ENCODE measurements around the gene TM9SF1.
"Not testable (repeated sequence)": the region's sequence is repeated elsewhere in the genome, so short reads cannot be mapped to it uniquely, and the experiment has no call there.

The TM9SF1 gene

DNA sequence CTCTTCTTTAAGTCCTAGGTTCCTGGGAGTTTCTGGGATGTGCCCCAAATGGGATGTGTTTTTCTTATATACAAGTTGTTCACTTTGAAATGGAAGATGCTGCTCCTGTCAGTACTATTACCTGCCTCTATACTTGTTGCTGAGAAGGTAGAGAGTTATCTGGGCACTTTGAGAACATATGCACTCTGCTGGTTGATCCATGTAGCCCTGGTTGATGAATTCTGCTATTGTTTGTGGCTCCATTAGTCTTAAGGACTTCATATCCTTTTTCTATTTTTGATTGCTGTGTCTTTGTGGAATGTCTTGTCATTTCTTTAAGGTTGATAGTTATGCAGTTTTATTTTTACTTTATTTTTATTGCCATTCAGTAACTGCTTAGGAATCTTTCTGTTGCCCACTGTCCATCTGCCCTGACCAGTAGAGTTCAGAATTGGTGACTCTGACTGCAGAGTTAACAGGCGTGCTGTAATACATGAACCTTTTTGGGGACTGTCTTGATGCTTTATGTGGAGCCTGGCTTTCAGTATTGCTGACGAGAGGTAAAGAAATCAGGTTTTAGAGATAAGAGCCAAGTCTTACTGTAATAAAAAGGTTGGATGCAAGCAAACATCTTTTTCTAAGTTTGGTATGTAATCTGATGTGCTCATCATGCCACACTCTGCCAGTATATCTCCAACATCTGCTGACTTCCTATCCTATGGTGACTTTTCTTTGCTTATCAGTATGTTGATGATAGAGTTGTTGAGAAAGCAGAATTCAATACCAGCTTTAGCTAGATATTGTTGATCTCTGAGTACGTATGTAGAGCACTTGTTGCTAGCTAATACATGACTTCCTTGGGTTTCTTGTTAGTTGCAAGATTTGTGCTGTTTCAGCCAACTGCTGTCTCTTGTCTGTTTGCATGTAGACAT lies 39.1 kb upstream of the TM9SF1 start:
- Histone ChIP-seq H3K4me3 (ENCODE audit: low read length) (no peak overlapping the region), H3K9ac (ENCODE audit: low read length) (no peak overlapping the region), H3K4me1 (ENCODE audit: control insufficient read depth, low read depth, low read length) (peaks cover 7% of the 10 kb centered on the region), H3K27ac (ENCODE audit: low read length) (no peak overlapping the region), H3K27me3 (ENCODE audit: control insufficient read depth, insufficient read depth, low read length) (no peaks in the 10 kb centered on the region), H3K36me3 (ENCODE audit: control insufficient read depth, low read depth, low read length) (peaks cover 35% of the 10 kb centered on the region), H3K9me3 (ENCODE audit: control insufficient read depth, low read depth, low read length) (no peaks in the 10 kb centered on the region)

DNA sequence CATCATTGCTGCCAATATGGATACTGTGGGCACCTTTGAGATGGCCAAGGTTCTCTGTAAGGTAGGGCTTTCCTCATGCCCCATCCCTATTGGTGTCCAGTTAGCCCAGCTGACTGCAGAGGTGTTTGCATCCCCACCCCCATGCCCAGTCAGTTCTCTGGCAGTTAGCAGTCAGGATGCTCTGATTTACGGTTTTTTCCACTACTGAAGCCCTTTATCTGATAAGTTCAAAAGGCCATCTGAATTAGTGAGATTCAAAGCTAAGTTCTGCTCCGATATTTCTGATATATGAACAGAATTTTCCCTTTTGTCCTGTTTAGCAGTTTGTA lies 38.3 kb upstream of the TM9SF1 start:
- Histone ChIP-seq H3K27me3 (ENCODE audit: control insufficient read depth, insufficient read depth, low read length) (no peaks in the 10 kb centered on the region), H3K9me3 (ENCODE audit: control insufficient read depth, low read depth, low read length) (no peaks in the 10 kb centered on the region), H3K36me3 (ENCODE audit: control insufficient read depth, low read depth, low read length) (peaks cover 27% of the 10 kb centered on the region), H3K27ac (ENCODE audit: low read length) (peak overlapping the region; percentile 66), H3K9ac (ENCODE audit: low read length) (peak overlapping the region; percentile 79), H3K4me3 (ENCODE audit: low read length) (peak overlapping the region; percentile 93), H3K4me1 (ENCODE audit: control insufficient read depth, low read depth, low read length) (peaks cover 7% of the 10 kb centered on the region)

DNA sequence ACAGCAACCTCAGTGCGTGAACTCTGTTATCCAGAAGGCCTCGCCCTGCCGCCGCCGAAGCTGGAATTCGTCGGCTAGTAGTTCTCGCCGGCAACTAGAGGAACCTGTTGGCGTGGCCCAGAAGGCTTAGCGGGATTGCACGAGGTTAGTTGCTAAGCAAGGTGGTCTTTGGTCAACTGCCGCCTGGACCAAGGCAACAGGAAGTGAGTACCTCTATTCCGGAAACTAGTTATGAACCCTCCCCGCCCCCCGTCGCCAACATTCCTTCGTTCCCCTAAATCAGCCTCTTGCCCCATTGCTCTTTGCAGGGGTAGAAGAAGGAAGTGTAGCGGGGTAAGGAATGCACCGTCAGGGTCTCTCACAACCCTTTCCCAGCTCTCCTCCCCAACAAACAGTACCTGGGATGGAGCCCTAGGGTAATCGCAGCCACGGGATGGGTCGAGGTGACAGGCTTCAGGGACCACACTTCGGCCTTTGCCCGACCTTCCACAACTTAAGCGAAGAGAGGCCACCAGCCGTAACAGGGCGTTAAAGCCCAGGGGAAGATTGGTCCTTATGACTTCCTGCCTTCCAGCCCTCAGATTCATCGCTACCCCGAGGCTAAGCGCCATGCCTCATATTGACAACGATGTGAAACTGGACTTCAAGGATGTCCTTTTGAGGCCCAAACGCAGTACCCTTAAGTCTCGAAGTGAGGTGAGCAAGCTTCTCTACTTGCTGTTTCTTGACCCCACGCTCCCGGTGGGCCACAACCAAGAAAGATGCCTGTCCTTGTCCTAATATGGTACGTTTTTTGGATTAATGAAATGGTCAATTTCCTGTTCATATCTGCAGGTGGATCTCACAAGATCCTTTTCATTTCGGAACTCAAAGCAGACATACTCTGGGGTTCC lies 37.6 kb upstream of the TM9SF1 start, which contains the start of gene GMPR2:
GMPR2 (plus strand) TSS at position 285 of the 893 bp plus-strand sequence; CDS start at position 610, 325 bp downstream.
- H3K4me1 ChIP-seq (ENCODE audit: control insufficient read depth, low read depth, low read length): peaks cover 7% of the 10 kb centered on the region
- no peaks in the 10 kb centered on the region for H3K27me3 ChIP-seq (ENCODE audit: control insufficient read depth, insufficient read depth, low read length)
- H3K9me3 ChIP-seq (ENCODE audit: control insufficient read depth, low read depth, low read length): no peaks in the 10 kb centered on the region
- peaks cover 24% of the 10 kb centered on the region for H3K36me3 ChIP-seq (ENCODE audit: control insufficient read depth, low read depth, low read length)
- H3K9ac ChIP-seq (ENCODE audit: low read length): peak within 1 kb of the TSS; percentile 79
- H3K4me3 ChIP-seq (ENCODE audit: low read length): peak within 1 kb of the TSS; percentile 93
- peak within 1 kb of the TSS; percentile 72 for H3K27ac ChIP-seq (ENCODE audit: low read length)

DNA sequence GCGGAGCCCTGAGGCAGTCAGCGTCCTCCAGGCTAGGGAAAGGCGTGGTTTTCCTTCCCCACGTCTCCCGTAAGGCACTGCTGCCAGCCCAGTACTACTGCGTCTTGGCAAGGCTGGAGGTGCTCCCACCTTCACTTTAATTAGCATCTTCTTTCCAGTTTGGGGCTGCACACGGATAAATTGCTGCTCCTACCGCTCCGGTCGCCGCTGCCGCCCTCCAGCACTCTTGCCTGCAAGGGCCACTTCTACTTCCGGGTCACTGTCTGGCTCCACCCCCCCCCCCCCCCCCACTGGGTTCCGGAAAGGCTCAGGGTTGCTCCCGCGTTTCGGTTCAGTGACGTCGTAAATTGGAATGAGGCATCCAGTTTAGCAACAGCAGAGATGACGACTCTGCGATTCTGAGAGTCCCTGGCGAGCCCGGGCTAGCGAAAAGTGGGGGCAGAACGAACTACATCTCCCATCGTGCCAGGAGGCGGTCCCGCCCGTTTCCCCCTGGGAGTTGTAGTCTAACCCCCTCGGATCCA lies 36.9 kb upstream of the TM9SF1 start, which contains the start of gene NEDD8:
NEDD8 (minus strand) TSS at position 247 of the 524 bp plus-strand sequence; CDS start at position 147, 100 bp downstream.
- Histone ChIP-seq H3K4me1 (ENCODE audit: control insufficient read depth, low read depth, low read length) (peaks cover 7% of the 10 kb centered on the region), H3K36me3 (ENCODE audit: control insufficient read depth, low read depth, low read length) (peaks cover 17% of the 10 kb centered on the region), H3K9me3 (ENCODE audit: control insufficient read depth, low read depth, low read length) (no peaks in the 10 kb centered on the region), H3K4me3 (ENCODE audit: low read length) (peak within 1 kb of the TSS; percentile 93), H3K9ac (ENCODE audit: low read length) (peak within 1 kb of the TSS; percentile 79), H3K27ac (ENCODE audit: low read length) (peak within 1 kb of the TSS; percentile 72), H3K27me3 (ENCODE audit: control insufficient read depth, insufficient read depth, low read length) (no peaks in the 10 kb centered on the region)

DNA sequence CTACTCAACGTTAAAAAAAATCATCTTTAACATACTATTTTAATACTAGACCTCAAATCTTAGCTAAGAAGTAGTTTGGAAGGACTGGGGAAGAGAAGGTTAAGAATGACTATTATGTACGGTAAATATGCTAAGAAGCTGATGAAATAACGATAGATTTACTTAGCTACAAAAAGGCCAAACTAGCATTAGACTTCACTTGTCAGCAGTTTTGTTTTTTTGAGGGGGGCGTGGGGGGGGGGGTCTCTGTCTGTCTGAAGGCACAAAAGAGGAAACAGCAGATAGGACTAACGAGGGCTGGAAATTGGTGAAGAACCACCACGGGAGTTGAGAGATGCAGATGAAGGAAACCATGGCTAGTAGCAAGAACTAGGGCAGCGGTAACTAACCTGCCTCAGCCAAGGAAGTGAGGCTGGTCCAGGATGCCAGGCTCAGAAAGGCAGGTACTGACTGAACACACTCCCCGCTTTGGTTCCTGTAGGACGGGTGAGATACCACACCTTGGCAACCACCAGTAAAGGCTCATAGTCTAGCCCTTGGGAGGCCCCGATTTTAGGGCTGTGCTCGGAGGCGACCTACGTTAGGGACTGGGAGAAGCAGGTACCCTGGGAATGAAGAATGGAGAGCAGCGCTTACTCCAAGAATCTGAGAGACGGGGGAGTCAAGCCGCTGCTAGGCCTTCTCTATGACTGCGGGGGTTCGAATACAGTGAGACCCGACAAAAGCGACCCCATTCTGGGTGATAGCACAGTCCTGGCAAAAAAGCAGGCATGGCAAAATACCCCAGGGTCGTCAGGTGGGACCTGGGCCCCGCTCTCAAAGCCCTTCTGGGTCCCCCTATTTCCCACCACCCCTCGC lies 36.3 kb upstream of the TM9SF1 start:
- H3K4me3 ChIP-seq (ENCODE audit: low read length): peak overlapping the region; percentile 93

DNA sequence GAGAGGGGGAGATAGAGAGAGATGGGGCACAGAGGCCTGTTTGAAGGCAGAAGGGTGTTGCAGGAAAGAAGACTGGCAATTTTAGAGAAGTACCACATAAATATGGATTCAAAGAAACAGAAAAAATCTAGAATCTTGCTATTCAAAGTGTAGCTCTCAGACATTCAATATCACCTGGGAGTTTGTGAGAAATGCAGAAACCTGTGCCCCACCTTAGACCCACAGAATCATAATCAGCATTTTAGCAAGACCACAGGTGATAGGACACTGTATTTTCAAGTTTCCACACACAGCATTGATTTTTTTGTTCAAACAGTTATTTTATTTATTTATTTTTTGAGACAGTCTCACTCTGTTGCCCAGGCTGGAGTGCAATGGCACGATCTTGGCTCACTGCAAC lies 33.7 kb upstream of the TM9SF1 start:
- Histone ChIP-seq H3K9ac (ENCODE audit: low read length) (no peak overlapping the region), H3K27ac (ENCODE audit: low read length) (no peak overlapping the region), H3K4me3 (ENCODE audit: low read length) (no peak overlapping the region), H3K9me3 (ENCODE audit: control insufficient read depth, low read depth, low read length) (no peaks in the 10 kb centered on the region), H3K36me3 (ENCODE audit: control insufficient read depth, low read depth, low read length) (peaks cover 2% of the 10 kb centered on the region), H3K27me3 (ENCODE audit: control insufficient read depth, insufficient read depth, low read length) (no peaks in the 10 kb centered on the region), H3K4me1 (ENCODE audit: control insufficient read depth, low read depth, low read length) (peaks cover 7% of the 10 kb centered on the region)

More for the DNA sequence above, 36.3 kb upstream of the TM9SF1 start:
- Histone ChIP-seq H3K9me3 (ENCODE audit: control insufficient read depth, low read depth, low read length) (no peaks in the 10 kb centered on the region), H3K4me1 (ENCODE audit: control insufficient read depth, low read depth, low read length) (peaks cover 7% of the 10 kb centered on the region), H3K27ac (ENCODE audit: low read length) (peak overlapping the region; percentile 72), H3K9ac (ENCODE audit: low read length) (peak overlapping the region; percentile 79), H3K36me3 (ENCODE audit: control insufficient read depth, low read depth, low read length) (peaks cover 10% of the 10 kb centered on the region), H3K27me3 (ENCODE audit: control insufficient read depth, insufficient read depth, low read length) (no peaks in the 10 kb centered on the region)

DNA sequence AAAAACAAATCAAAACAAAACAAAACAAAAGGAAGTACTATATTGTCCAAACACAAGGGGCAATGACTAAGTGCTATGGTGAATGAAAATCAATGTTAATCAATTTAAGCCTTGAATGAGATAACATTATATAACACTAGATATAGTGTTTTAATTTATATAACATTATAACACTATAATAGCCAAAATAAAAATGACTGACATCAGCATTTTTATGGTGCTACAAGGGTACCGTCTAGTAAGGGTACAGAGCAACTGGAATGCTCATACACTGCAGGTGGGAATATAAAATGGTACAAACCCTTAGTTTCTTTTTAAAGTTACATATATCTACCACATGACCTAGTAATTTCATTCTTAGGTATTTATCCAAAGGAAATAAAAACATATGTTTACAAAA lies 31.2 kb upstream of the TM9SF1 start:
- Histone ChIP-seq H3K4me3 (ENCODE audit: low read length) (no peak overlapping the region), H3K27ac (ENCODE audit: low read length) (no peak overlapping the region), H3K4me1 (ENCODE audit: control insufficient read depth, low read depth, low read length) (no peaks in the 10 kb centered on the region), H3K36me3 (ENCODE audit: control insufficient read depth, low read depth, low read length) (peaks cover 2% of the 10 kb centered on the region), H3K9ac (ENCODE audit: low read length) (no peak overlapping the region), H3K27me3 (ENCODE audit: control insufficient read depth, insufficient read depth, low read length) (no peaks in the 10 kb centered on the region), H3K9me3 (ENCODE audit: control insufficient read depth, low read depth, low read length) (no peaks in the 10 kb centered on the region)

DNA sequence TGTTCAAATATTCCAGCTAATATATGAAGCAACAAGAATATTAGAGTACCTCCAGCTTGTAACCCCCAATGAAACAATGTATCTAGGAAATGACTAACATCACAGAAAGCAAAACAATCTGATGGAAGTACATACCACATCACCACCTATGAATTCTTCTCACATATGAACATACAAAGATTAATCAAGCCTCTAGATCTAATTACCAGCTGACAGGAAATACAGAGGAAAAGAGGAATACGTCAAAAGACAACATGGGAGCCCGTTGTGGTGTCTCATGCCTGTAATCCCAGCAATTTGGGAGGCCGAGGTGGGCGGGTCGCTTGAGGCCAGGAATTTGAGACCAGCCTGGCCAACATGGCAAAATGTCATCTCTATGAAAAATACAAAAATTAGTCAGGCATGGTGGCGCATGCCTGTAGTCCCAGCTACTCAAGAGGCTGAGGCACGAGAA lies 29.4 kb upstream of the TM9SF1 start:
- Histone ChIP-seq H3K9ac (ENCODE audit: low read length) (no peak overlapping the region), H3K27ac (ENCODE audit: low read length) (no peak overlapping the region), H3K36me3 (ENCODE audit: control insufficient read depth, low read depth, low read length) (peaks cover 2% of the 10 kb centered on the region), H3K4me1 (ENCODE audit: control insufficient read depth, low read depth, low read length) (no peaks in the 10 kb centered on the region), H3K4me3 (ENCODE audit: low read length) (no peak overlapping the region), H3K27me3 (ENCODE audit: control insufficient read depth, insufficient read depth, low read length) (no peaks in the 10 kb centered on the region), H3K9me3 (ENCODE audit: control insufficient read depth, low read depth, low read length) (no peaks in the 10 kb centered on the region)

DNA sequence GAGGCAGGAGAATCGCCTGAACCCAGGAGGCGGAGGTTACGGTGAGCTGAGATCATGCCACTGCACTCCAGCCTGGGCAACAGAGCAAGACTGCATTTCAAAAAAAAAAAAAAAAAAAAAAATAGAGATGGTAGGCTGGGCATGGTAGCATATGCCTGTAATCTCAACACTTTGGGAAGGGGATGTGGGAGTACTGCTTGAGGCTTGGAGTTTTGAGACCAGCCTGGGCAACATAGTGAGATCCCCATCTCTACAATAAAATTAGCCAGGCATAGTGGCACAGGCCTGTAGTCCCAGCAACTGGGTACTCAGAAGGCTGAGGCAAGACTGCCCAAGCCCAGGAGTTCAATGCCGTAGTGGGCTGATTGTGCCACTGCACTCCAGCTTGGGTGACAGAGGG lies 27.7 kb upstream of the TM9SF1 start:
- H3K9ac ChIP-seq (ENCODE audit: low read length); H3K9me3 ChIP-seq (ENCODE audit: control insufficient read depth, low read depth, low read length); H3K36me3 ChIP-seq (ENCODE audit: control insufficient read depth, low read depth, low read length); H3K27ac ChIP-seq (ENCODE audit: low read length); H3K4me1 ChIP-seq (ENCODE audit: control insufficient read depth, low read depth, low read length); H3K27me3 ChIP-seq (ENCODE audit: control insufficient read depth, insufficient read depth, low read length); H3K4me3 ChIP-seq (ENCODE audit: low read length): not testable (repeated sequence)

DNA sequence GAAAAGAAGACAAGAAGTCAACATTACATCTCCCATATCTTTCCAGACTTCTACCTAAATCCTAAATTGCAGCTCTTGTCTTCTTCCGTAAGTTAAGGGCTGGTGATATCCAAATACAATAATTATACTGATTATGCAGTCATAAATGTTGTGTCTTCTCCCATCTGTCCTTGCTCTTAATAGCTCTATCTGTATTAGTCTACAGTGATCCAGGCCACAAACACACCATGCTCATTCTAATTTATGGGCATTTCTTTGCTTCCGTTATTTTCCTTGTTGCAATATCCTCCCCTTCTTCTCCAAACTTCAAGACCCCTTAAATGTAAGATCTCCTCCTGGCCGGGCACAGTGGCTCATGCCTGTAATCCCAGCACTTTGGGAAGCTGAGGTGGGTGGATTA lies 24.3 kb upstream of the TM9SF1 start:
- no peak overlapping the region for H3K27ac ChIP-seq (ENCODE audit: low read length)
- H3K36me3 ChIP-seq (ENCODE audit: control insufficient read depth, low read depth, low read length): no peaks in the 10 kb centered on the region
- H3K4me3 ChIP-seq (ENCODE audit: low read length): no peak overlapping the region
- H3K27me3 ChIP-seq (ENCODE audit: control insufficient read depth, insufficient read depth, low read length): no peaks in the 10 kb centered on the region
- no peaks in the 10 kb centered on the region for H3K4me1 ChIP-seq (ENCODE audit: control insufficient read depth, low read depth, low read length)
- H3K9ac ChIP-seq (ENCODE audit: low read length): no peak overlapping the region
- H3K9me3 ChIP-seq (ENCODE audit: control insufficient read depth, low read depth, low read length): no peaks in the 10 kb centered on the region

Data from iPS-18a (cell line).